ENCODE data around the gene AK9.

- no peak for TF ChIP-seq GATA2 (IDR thresholded peaks at IDR 0.05; ENCODE audit: low read depth, low read length)
- no peak for TF ChIP-seq GATA3 (IDR thresholded peaks at IDR 0.05; ENCODE audit: low read depth, low read length)
Measured at GRCh38 chr6:109526905-109527628, 163.9 kb downstream of the AK9 start.
